ENCODE results near the gene ZNF436.

The ZNF436 gene

DNA sequence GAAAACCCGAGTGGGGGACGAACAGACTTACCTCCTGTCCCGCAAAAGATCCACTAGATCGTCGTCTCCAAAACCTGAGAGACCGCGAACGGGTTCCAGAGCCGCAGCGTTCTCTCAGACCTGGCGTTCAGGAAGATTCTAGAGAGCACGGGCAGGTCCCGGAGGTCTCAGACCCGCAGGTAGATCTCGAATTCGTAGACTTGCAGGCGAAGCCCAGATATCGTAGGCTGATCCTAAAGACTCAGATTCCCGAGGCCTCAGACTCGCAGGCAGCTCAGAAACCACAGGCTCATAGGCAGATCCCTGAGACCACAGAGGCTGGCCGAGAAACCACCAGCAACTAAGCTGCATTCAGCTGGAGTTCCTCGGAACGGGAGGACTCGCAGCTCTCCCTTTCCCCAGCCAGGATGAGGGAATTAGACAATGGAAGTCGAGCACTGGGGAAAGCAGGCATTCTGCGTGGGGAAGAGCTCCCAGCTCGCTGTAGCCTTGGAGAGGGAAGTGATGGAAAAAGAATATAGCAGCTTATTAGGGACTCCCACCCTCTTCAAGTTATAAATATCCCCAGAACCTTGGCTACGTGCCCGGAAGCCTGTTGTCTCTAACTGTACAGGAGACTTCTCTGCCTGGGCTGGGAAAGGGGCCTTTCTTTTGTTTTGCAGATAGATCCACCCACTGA, at the start of gene ZNF436:
TSS of gene ZNF436 (minus strand) at position 502 of the 679 bp plus-strand sequence. CDS start 1,831 bp downstream, outside the sequence.
- DNase-seq = peak; percentile 11

- no peak for DNase-seq
Observed at GRCh38 chr1:23419180-23419579, 49.5 kb upstream of the ZNF436 start.

GRCh38 chr1:23417570-23417969, 47.9 kb upstream of the ZNF436 start:
- DNase-seq = no peak

DNA sequence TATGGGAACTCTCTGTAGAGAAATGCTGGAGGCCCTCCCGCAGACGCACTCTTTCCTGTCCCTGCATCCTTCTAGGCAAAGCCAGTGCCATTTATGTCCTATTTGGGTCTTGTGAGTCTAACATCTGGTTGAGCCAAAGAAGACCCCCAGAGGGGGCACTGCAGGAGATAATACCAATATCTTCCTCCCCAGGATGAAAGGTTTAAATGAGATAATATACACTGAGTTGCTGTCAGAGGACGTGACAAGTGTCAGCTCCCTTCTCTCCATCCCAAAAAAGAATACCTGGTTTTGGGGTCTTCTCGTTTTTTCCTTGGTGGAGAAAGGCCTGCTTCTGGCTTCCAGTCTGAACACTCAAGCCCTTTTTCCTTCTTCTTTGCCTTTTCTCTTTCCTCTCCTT, 47.3 kb upstream of the ZNF436 start:
- no peak for DNase-seq

- DNase-seq = no peak
Observed at GRCh38 chr1:23408797-23409290, 39.2 kb upstream of the ZNF436 start.

DNA sequence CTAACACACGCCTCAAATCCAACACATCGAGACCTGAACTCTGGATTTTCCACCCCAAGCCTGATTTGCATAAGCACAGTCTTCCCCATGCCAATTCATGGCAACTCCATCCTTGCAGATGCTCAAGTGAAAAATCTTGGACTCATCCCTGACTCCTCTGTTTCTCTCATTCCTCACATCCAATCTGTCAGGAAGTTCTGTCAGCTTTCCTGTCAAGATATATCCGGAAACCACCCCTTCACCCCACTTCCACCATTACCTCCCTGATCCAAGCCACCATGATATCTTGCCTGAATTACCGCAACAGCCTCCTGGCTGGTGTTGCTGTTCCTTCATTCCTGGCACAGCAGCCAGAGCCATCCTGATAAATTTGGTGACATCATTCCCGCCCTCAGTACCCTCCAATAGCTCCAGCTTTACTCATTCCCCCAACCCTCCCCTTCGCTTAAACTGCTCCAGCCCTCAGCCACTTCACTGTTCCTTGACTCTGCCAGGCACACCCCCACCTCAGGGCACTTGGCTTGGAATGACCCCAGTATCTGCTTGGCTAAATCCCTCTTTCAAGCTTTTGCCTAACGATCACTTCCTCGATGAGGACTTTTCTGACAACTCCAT, 37.5 kb upstream of the ZNF436 start:
- DNase-seq = no peak

DNA sequence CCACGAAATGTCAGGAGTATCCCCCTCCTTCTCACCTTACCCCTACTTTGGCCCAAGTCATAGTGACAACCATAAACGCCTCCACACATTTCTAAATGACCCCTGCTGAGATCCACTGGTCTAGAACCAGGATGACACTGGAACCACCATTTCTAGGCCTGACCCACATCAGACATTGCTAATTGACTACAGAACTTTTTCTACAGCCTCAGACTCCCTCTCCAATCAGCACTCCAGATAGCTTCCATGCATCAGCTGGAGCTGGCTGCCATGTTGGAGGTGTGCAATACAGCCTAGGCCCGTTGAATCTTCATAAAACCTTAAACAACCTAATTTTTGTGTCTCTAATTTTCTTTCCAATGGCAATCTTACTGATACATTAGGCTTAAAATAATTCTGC, 36.3 kb upstream of the ZNF436 start:
- no peak for DNase-seq

DNA sequence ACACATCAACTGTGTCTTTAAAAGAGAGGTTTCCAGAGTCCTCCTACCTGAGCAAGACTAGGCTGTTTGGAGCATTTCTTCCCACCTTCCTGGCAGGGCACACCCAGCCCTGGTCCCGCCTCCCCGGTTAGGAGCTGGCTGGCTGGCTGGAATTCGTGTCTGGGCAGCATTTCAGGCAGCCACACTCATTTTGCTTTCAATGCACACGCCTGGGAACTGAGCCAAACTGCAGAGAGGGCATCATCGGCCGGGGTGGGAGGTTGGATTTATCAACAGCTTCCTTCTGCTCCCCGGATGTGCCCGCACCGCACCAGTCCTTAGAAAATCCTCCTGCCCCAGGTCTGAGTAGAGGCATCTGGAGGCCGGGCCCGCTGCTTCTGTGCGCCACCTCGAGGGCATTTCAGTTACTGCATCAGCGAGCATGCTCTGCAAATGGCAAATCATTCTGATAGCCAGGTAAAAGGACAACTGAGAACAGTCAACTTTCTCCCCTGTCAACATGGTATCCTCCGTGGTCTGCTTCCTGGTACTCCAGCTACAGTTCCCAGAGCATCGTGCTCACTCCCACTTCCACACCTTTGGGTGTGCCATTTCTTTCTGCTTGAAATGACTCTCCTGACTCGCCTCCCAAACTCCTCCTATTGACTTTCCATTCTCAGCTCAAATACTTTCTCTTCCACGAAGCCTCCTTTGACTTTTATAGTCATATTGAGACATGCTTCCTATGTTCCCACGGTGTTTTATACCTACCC, 34.3 kb upstream of the ZNF436 start:
- DNase-seq = peak; percentile 70

GRCh38 chr1:23403355-23403734, 33.7 kb upstream of the ZNF436 start:
- DNase-seq = no peak

DNA sequence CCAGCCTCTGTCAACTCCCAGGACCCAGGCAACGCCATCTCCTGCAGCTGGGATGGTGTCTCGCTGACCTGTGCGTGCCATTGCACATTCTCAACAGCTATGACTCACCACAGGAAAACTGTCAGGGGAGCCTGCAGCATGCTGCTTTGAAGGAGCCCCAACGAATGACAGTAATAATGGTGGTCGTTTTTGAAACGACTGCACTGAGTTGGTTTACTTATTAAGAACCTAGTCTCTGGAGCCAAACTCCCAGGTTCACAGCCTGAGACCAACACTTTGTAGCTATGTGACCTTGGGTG, 33.4 kb upstream of the ZNF436 start:
- no peak for DNase-seq

- DNase-seq = no peak
Observed at GRCh38 chr1:23402286-23403037, 32.8 kb upstream of the ZNF436 start.

- no peak for DNase-seq
Observed at GRCh38 chr1:23401313-23401712, 31.7 kb upstream of the ZNF436 start.

- DNase-seq = no peak
Observed at GRCh38 chr1:23400324-23401114, 30.9 kb upstream of the ZNF436 start.

- no peak for DNase-seq
Observed at GRCh38 chr1:23399229-23399628, 29.6 kb upstream of the ZNF436 start.

GRCh38 chr1:23397908-23398307, 28.3 kb upstream of the ZNF436 start:
- DNase-seq = no peak

GRCh38 chr1:23396380-23396779, 26.7 kb upstream of the ZNF436 start:
- no peak for DNase-seq

- DNase-seq = no peak
Observed at GRCh38 chr1:23395849-23396248, 26.2 kb upstream of the ZNF436 start.

GRCh38 chr1:23395154-23395724, 25.6 kb upstream of the ZNF436 start:
- DNase-seq = no peak

- DNase-seq = no peak
Observed at GRCh38 chr1:23394684-23395083, 25.0 kb upstream of the ZNF436 start.

- DNase-seq = no peak
Observed at GRCh38 chr1:23394181-23394580, 24.5 kb upstream of the ZNF436 start.

DNA sequence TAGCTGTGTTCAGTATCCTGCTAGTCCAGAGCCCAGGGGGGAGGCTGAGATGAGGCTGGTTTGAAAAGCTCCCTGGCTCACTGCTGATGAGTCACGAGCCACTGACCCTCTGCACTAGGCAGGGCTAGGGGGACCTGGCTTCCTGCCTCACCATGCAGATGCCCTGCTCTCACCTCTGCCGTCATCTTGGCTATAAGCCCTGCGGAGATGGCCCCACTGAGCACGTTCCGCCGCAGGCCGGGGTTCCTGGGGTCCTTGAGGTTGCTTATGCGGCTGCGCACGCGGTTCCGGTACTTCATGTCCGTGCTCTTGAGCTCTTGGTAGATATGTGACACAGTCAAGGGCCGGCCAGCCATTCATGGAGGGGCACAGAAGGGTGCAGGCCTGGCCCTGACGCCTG, 24.1 kb upstream of the ZNF436 start:
- no peak for DNase-seq

Measured in activated CD4-positive, alpha-beta T cell treated with anti-CD3 and anti-CD28 coated beads for 1 hour (primary cell).